ENCODE measurements around the gene CPNE5.

DNA sequence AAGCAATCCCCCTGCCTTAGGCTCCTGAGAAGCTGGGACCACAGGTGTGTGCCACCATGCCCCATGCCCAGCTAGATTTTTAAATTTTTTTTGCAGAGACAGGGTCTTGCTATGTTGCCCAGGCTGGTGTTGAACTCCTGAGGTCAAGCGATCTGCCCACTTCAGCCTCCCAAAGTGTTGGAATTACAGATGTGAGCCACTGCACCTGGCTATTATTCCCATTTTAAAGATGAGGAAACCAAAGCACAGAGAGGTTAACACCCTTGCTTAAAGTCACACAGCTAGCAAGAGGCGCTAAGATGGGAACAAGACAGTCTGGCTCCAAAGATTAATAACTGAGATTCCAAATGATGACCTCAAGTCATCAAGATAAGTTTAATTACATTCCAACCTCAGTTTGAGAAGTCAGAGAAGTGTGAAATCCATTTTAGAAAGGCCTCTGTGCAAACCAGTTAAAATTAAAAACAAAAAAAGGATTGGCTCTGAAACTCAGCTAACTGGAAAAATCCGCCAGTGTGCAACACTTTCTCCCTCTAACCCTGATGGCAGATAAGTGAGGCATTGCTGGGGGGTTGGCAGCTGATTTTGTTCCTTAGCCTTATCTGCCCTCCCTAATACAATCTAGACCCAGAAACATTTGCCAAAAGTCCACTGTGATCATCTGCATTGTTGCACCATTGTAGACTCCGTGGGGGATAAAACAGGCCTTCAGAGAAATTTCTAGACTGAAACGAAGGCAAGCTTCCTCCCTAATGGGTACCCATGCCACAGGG, 55.5 kb downstream of the CPNE5 start:
- no peak for TF ChIP-seq EZH2 (IDR thresholded peaks at IDR 0.05; ENCODE audit: low read length)
- TF ChIP-seq, protein P1, sequence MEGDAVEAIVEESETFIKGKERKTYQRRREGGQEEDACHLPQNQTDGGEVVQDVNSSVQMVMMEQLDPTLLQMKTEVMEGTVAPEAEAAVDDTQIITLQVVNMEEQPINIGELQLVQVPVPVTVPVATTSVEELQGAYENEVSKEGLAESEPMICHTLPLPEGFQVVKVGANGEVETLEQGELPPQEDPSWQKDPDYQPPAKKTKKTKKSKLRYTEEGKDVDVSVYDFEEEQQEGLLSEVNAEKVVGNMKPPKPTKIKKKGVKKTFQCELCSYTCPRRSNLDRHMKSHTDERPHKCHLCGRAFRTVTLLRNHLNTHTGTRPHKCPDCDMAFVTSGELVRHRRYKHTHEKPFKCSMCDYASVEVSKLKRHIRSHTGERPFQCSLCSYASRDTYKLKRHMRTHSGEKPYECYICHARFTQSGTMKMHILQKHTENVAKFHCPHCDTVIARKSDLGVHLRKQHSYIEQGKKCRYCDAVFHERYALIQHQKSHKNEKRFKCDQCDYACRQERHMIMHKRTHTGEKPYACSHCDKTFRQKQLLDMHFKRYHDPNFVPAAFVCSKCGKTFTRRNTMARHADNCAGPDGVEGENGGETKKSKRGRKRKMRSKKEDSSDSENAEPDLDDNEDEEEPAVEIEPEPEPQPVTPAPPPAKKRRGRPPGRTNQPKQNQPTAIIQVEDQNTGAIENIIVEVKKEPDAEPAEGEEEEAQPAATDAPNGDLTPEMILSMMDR (optimal IDR thresholded peaks at IDR 0.05 in 1 of 3, IDR thresholded peaks at IDR 0.05 in 1 of 3, conservative IDR thresholded peaks at IDR 0.05 in 1 of 3; ENCODE audit: extremely low read depth in 1 of 3, insufficient read depth in 2 of 3, low read length in 3 of 3), result no peak

All from keratinocyte (primary cell).